GM19099 (cell line): ENCODE results near the gene SLC9A9.

ENCODE experiments used
- POLR2A ChIP-seq: IDR thresholded peaks from 3 replicates; pipeline ENCODE4 v1.6.1; 2011; ENCODE audit warnings: low read depth; ENCODE audit not compliant: insufficient read length; ENCODE audit errors: extremely low read depth

SLC9A9 gene

DNA sequence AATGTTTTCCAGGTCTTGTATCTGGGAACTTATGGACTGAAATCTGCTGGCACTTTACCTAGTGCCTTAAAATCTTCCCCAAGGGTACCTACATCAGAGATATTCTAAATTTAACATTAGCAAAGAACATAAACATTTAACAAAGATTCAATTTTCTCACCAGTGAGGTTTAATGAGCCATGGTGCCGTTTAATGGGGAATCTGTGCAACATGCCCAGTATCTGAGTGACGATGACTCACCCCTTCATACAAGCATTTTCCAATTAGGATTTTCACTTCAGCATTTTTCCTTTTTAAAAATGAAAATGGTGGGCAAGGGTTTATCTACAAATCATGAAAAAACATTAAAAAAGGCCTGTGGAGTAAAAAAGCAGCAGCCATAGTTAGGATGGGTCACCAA is 189.4 kb downstream of the SLC9A9 start:
- no peak for TF ChIP-seq POLR2A

DNA sequence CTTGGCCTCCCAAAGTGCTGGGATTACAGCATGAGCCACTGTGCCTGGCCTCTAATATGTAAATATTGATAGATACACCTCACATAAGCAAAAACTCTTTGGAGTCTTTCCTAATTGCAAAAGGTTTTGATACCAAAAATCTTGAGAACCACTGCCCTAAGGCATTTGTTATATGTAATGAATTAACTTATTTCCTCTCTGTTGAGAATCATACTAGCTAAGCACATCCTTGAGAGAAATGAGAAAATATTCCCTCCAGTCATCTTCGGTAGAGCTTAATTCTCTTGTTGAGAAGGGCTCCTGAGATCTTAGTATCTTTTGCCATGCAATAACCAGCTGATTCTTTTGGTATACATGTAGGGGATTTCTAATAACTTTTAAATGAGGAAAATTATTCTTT is 190.2 kb downstream of the SLC9A9 start:
- no peak for TF ChIP-seq POLR2A

DNA sequence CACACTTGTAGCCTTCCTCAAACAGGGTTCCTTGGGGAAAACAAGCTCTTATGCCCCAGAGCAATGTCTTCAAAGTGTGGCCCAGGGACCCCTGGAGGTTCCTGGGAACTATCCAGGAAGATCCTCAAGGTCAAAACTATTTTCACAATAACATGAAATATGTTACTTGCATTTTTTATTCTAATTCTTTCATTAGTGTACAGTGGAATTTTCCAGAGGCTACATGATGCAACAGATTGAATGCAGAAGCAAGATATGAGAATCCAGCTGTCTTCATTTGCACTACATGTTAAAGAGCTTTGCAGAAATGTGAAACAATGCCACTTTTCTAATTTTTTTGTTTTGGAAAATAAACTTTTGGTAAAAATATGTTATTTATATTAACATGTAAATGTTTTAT is 190.9 kb downstream of the SLC9A9 start:
- no peak for TF ChIP-seq POLR2A

DNA sequence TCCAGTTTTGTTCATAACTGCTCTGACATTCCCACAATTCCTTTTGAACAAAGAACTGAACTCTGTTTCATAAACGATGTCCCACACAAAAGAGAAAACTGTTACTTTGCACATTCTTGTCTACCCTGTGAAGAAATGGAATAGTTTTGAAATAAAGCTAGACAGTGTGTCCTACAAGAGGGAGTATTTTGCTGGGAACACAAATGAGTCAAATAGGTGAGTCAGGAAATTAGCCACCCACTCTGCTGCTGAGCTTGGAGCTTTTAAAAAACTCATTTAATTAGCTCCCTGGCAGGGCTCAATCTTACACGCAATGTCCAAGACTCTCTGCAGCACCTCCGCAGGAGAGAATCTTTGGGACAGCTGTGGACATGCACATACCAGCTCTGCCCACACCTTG is 193.4 kb downstream of the SLC9A9 start:
- TF ChIP-seq POLR2A, result no peak

DNA sequence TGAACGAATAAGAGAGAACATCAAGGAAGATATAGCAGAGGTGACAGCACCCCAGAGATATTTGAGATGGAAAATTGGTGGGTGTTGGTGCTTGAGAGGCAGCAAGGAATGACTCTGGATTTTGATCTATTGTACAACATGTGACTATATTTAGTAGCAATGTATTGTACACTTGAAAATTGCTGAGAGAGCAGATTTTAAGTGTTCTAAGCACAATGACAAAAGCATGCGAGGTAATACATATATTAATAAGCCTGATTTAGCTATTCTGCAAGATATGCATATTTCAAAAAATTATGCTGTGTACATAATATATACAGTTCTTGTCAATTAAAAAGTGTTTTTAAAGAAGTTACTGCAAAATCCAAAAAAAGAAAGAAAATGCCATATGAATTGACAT is 194.3 kb downstream of the SLC9A9 start:
- TF ChIP-seq POLR2A, result no peak

DNA sequence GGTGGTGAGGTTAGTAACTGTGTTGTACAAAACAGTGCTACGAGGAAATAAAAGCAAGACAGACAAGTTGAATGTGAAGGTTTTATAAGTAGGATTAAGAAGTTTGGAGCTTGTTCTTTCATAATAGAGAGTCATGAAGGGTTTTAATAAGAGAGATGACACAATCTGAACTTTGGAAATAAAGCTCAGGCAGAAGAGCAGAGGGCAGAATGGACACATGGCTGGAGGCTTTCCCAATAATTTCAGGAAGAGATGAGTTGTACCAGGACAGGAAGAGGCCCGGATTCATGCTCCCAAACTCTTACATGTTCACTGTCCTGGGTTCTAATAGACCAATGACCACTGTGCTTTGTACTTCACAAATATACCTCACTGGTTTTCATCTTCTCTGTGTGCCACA is 194.8 kb downstream of the SLC9A9 start:
- TF ChIP-seq POLR2A, result no peak

DNA sequence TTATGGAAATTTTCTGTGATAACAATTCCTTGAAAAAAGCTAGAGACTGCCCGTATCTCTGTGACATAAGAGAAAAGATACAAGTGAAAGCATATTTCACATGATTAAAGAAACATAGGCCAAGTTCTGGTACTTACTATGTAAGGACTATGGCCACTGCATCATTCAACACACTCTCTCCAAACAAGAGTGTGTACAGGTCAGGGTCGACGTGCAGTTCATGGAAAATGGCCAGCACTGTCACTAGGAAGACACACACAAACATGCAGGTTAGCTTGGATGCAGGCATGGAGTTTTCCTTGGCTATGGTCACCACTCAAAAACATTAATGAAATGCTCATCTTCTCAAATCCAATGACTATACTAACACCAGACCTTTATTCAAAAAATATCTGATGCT is 196.2 kb downstream of the SLC9A9 start:
- no peak for TF ChIP-seq POLR2A

DNA sequence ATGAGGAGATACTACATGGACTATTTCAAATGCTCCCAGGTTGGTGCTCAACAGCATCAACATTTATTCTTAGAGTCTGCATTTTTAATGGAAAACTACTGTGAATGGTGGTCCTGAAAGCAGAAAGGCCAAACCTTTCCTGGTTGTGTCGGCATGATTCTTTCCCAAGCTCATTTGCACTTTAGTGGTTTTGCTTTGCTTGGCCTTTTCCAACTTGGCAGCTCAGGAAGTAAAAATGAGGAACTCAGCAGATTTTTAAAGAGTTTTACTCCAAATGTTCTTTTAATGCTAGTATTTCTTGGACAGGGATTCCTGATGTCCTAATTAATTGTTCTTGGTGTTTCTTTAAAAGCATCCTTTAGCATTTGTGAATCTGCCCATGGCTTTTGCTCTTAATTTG is 197.4 kb downstream of the SLC9A9 start:
- TF ChIP-seq POLR2A, result no peak

DNA sequence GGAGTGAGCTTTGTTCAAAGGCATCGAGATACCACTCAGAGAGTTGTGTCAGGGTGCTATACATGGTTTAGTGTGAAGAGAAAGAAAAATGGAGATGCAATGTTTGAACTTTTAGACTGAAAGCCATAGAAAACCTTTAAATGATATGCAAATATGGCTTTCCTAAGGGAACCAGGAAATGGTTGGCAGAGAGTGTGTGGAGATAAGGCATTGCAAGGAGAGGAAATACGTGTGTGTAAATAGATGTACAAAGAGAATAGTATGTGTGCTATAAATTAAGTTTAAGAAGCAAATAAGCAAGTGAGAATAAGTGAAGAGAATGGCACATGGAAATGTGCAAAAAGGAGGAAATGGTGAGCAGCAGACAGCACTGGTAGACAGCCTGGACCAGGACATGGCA is 198.1 kb downstream of the SLC9A9 start:
- TF ChIP-seq POLR2A, result no peak

DNA sequence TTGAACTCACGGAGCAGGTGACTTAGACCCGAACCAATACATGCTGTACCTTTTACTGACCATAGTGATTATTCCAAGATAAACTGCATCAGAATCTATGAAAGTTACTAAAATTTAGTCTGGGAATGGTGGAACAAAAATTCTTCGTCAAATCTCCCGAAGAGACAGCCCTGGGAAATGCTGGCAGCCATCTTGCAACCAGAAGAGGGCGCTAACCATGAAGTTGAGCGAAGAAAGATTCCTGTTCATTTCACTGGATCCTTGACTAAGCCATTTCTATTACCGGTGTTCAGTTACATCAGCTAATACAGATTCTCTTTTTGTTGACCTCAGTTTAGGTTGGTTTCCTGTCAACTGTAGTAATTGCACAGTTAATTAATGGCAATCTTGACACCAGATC is 199.6 kb downstream of the SLC9A9 start:
- TF ChIP-seq POLR2A, result no peak

DNA sequence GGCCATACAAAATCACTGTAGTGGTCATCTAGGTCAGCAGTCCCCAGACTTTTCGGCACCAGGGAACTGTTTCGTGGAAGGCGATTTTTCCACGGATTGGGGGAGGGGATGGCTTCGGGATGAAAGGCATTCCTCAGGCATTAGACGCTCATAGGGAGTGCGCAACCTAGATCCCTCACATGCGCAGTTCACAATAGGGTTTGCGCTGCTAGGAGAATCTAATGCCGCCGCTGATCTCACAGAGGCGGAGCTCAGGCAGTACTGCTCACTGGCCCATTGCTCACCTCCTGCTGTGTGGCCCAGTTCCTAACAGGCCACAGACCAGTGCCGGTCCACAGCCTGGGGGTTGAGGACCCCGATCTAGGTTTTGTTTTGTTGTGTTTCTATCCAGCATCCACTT is 200.1 kb downstream of the SLC9A9 start:
- no peak for TF ChIP-seq POLR2A

DNA sequence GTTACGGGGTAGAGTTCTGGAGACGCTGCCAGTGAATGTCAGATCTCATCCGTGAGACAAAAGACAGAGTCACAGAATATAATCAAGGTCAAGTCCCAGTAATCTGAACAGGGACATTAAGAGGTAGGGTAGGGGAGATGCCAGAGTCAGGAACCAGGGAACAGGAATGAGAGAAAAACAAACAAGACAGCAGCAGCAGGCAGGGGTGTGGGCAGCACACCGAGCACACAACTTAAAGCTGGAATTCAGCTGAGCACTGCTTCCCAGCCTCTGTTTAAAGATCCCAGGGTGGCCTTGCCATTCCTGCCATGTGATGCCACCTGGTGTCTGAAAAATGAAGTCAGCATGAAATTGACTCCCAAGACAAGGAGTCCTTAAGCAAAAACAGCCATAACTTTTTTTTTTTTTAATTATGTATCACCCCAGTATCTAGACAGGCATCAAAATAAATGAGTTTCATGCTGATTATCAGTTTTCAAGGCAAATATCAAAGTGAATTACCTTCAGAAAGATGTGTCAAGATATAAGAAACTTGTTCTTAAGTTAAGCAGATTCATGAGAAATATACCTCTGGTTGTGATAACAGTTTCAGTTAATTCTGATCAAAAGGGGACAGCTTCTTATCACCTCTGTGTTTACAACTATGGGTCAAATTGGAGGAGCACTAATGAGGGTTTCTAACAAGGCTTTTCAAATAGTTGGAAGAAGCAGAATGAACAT is 203.7 kb downstream of the SLC9A9 start:
- TF ChIP-seq POLR2A, result no peak

DNA sequence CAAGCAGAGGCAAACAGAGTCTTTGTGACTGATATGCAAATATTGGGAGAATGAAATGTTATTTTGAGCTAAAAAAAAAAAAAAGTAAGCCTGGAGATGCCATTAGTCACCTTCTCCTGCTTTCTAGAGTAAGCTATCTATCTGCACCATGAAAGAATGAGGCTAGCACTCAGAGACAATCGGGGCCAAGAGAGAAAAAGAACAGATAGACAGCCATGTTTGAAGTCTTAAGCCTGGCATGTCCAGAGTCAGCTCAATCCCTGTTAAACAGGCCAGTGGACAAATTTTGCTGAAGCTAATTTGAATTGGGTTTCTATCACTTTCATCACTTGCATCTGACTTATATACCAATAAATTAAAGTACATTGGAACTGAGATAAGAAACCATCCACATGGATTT is 204.4 kb downstream of the SLC9A9 start:
- TF ChIP-seq POLR2A, result no peak

DNA sequence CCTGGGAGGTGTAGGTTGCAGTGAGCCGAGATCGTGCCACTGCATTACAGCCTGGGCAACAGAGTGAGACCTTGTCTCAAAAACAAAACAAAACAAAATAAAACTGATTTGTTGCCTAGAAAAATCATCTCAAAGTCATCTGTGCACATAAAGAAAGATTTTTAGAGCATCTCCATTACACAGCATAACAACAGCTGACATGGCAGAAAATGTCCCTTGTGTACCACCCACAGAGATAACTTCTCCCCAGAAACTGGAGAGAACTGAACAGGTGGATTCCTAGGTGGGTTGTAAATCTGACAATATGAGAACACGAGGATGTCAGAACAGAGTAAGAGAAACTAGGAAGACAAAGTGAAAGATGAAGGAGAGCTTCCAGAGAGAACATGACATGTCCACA is 207.5 kb downstream of the SLC9A9 start:
- no peak for TF ChIP-seq POLR2A

DNA sequence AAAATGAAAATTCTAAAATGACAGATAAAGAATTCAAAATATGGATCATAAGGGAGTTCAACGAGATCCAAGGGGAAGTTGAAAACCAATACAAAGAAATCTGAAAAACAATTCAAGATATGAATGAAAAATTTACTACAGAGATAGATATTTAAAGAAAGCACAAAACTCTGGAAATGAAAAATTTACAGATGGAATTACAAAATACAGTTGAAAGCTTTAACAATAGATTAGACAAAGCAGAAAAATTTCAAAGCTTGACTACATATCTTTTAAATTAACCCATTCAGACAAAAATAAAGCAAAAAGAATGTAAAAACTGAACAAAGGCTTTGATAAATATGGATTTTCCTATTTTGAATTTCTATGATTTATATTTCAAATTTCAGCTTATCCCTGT is 211.1 kb downstream of the SLC9A9 start:
- no peak for TF ChIP-seq POLR2A

DNA sequence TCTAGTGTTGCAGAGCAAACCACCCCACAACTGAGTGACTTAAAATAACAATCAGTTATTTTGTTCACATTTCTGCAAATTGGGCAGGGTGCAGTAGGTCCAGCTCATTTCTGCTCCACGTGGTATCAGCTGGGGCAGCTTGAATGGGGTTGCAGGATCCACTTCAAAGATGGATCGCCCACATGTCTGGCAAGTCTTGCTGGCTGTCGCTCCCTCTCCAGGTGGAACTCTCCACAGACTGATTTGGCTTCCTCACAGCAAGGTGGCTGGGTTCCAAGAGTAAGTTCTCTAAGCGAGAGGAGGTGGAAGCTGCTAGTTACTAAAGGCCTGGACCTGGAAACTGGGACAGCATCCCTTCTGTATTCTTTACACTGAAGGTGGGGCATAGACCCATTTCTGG is 213.3 kb downstream of the SLC9A9 start:
- no peak for TF ChIP-seq POLR2A

DNA sequence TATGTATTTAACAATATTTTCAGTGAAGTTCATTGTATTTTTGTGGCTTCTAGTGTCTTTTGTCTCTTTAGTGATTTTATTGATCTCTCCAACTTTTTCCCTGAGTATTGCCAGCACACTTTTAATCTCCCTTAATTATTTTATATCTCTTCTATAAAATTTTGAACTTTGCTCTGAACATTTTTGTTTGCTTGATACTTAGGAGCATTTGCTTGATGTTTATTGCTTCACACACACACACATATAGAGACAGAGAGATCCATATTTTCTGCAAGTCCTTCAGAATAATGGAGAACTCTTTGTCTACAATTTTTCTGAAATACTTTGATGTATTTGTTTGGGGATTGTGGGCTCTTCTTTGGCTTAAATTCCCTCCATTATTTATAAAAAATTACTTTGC is 213.8 kb downstream of the SLC9A9 start:
- TF ChIP-seq POLR2A, result no peak
